ENCODE data around the gene KLK13.

The KLK13 gene

GRCh38 chr19:51091895-51092873, 27.3 kb upstream of the KLK13 start:
- DNase-seq (ENCODE audit: low read depth), result no peak

GRCh38 chr19:51091126-51091525, 26.2 kb upstream of the KLK13 start:
- DNase-seq (ENCODE audit: low read depth), result no peak

- DNase-seq (ENCODE audit: low read depth), result no peak
Observed at GRCh38 chr19:51090471-51090870, 25.6 kb upstream of the KLK13 start.

GRCh38 chr19:51089786-51090185, 24.9 kb upstream of the KLK13 start:
- no peak for DNase-seq (ENCODE audit: low read depth)

- DNase-seq (ENCODE audit: low read depth), result no peak
Observed at GRCh38 chr19:51086153-51086850, 21.4 kb upstream of the KLK13 start.

GRCh38 chr19:51084505-51084904, 19.6 kb upstream of the KLK13 start:
- DNase-seq (ENCODE audit: low read depth), result no peak

GRCh38 chr19:51083783-51084182, 18.9 kb upstream of the KLK13 start:
- DNase-seq (ENCODE audit: low read depth), result no peak

- DNase-seq (ENCODE audit: low read depth), result no peak
Observed at GRCh38 chr19:51083181-51083580, 18.3 kb upstream of the KLK13 start.

- no peak for DNase-seq (ENCODE audit: low read depth)
Observed at GRCh38 chr19:51082611-51083010, 17.7 kb upstream of the KLK13 start, which contains the start of gene KLK14. TSS of gene KLK14 (minus strand) at chr19:51082887. CDS start at chr19:51082614, 273 bp downstream.

- no peak for DNase-seq (ENCODE audit: low read depth)
Observed at GRCh38 chr19:51081476-51081875, 16.6 kb upstream of the KLK13 start.

GRCh38 chr19:51079481-51080110, 14.7 kb upstream of the KLK13 start:
- DNase-seq (ENCODE audit: low read depth), result no peak

GRCh38 chr19:51078731-51079130, 13.8 kb upstream of the KLK13 start:
- DNase-seq (ENCODE audit: low read depth), result no peak

- DNase-seq (ENCODE audit: low read depth), result no peak
Observed at GRCh38 chr19:51078104-51078503, 13.2 kb upstream of the KLK13 start.

GRCh38 chr19:51076631-51077213, 11.8 kb upstream of the KLK13 start:
- DNase-seq (ENCODE audit: low read depth), result no peak

GRCh38 chr19:51075998-51076397, 11.1 kb upstream of the KLK13 start:
- DNase-seq (ENCODE audit: low read depth), result no peak

- DNase-seq (ENCODE audit: low read depth), result no peak
Observed at GRCh38 chr19:51071095-51071405, 6.2 kb upstream of the KLK13 start.

GRCh38 chr19:51070334-51071094, 5.6 kb upstream of the KLK13 start:
- no peak for DNase-seq (ENCODE audit: low read depth)

- no peak for DNase-seq (ENCODE audit: low read depth)
Observed at GRCh38 chr19:51066393-51067186, 1.7 kb upstream of the KLK13 start.

GRCh38 chr19:51065221-51065960, 499 bp upstream of the KLK13 start:
- no peak for DNase-seq (ENCODE audit: low read depth)

- DNase-seq (ENCODE audit: low read depth), result no peak
Observed at GRCh38 chr19:51063664-51064063, 1.2 kb downstream of the KLK13 start.
